C1 segment of cervical spinal cord (tissue), 14 donors: ENCODE data around the gene ZSWIM1.
"Not testable (repeated sequence)": the region's sequence is repeated elsewhere in the genome, so short reads cannot be mapped to it uniquely, and the experiment has no call there.

Experiments
- DNase-seq, 14 donors: peaks; one replicate each; lab custom pipeline; 2025; lab: John Stamatoyannopoulos, UW

ZSWIM1 gene

DNA sequence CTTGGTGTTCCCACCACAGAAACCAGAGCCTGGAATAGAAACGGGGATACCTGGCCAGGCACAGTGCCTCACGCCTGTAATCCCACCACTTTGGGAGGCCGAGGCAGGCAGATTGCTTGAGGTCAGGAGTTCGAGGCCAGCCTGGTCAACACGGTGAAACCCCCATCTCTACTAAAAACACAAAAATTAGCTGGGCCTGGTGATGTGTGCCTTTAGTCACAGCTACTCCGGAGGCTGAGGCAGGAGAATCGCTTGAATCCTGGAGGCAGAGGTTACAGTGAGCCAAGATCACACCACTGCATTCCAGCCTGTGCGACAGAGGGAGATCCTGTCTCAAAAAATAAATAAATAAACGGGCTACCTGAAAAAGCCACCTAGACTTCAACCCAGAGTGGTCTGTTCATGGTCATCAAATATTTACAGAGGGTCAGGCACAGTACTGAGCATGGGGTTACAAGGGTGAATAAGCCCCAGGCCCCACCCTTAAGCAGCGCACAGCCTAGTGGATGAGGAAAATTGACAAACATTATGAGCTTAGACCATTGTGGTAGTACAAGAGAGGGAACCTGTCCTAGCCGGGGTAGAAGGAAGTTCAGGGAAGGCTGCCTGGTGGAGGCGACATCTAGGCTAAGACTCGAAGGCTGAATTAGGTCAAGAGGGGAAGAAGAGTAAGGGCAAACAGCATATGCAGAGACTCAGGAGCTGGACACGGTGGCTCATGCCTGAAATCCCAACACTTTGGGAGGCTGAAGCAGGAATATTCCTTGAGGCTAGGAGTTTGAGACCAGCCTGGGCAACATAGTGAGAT, 46.2 kb downstream of the ZSWIM1 start:
- no peak for DNase-seq

GRCh38 chr20:45931680-45932079, 50.7 kb downstream of the ZSWIM1 start:
- DNase-seq, result not testable (repeated sequence)

- peak in 12 of 14 donors; percentile 21 to 87 (median 58) for DNase-seq
These were observed 52.4 kb downstream of the ZSWIM1 start for GRCh38 chr20:45933266-45934045.

- peak in 4 of 14 donors; percentile 80 to 89 (median 86) for DNase-seq
These were observed 53.1 kb downstream of the ZSWIM1 start for GRCh38 chr20:45934046-45934585.
